GM23248 (cell line): ENCODE measurements around the gene AFP.

Experiments
- EZH2 ChIP-seq: fragments of 200-600 bp; sonication (generic); IDR thresholded peaks from 2 replicates; pipeline ENCODE4 v1.6.1; 2018; ENCODE audit warnings: antibody characterized with exemption, mild to moderate bottlenecking; ENCODE audit not compliant: insufficient read depth, poor library complexity, severe bottlenecking
- EZH2phosphoT487 ChIP-seq: fragments of 200-600 bp; sonication (generic); IDR thresholded peaks from 2 replicates; pipeline ENCODE4 v1.6.1; 2018; ENCODE audit warnings: antibody characterized with exemption, moderate library complexity, mild to moderate bottlenecking, low read depth; ENCODE audit not compliant: insufficient read depth

DNA sequence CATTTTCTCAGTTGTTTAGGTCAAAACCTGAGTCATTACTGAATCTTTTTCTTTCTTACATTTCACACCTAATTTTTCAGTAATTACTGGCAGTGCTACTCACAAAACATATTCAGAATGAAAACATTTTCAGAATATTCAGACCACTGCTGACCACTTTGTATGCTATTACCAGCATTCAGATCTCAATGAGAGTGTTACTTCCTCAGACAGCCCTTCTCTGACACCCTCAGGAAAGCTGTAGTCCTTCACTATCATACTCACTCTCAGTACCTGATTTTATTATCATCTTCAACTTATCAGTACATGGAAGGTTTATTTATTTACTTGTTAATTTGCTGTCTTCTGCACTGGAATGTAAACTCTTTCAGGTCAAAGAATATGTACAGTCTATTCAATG lies 44.2 kb upstream of the AFP start:
- TF ChIP-seq EZH2 (no peak), EZH2phosphoT487 (no peak)
